HG03159 (cell line): ENCODE measurements around the gene CYP2D6.

Source experiments
- ATAC-seq: cut with Tn5 transposase; IDR thresholded peaks from one replicate; pipeline ENCODE4 v1.9.1; 2021; ENCODE audit warnings: mild to moderate bottlenecking, moderate library complexity; ENCODE audit not compliant: unreplicated experiment

Gene CYP2D6

GRCh38 chr22:42090596-42091454 is 39.8 kb downstream of the CYP2D6 start, which contains the start of gene NDUFA6:
Gene NDUFA6, minus strand, starts transcription at chr22:42090772. Its CDS starts 28 bp downstream, at chr22:42090744.
- ATAC-seq = peak; percentile 89

- ATAC-seq = no peak
Observed at GRCh38 chr22:42086051-42086450, 44.6 kb downstream of the CYP2D6 start.

GRCh38 chr22:42084874-42085273 is 45.7 kb downstream of the CYP2D6 start:
- ATAC-seq = no peak

- ATAC-seq = no peak
Observed at GRCh38 chr22:42083119-42083518, 47.5 kb downstream of the CYP2D6 start.

- ATAC-seq = no peak
Observed at GRCh38 chr22:42080287-42080686, 50.3 kb downstream of the CYP2D6 start.

- peak; percentile 78 for ATAC-seq
Observed at GRCh38 chr22:42079319-42080251, 51.0 kb downstream of the CYP2D6 start, which contains the start of gene SMDT1. Gene SMDT1, plus strand, starts transcription at chr22:42079700. Its CDS starts 69 bp downstream, at chr22:42079769.

- ATAC-seq = no peak
Observed at GRCh38 chr22:42078469-42079318, 51.9 kb downstream of the CYP2D6 start.

GRCh38 chr22:42077486-42078125 is 53.0 kb downstream of the CYP2D6 start:
- ATAC-seq = no peak

- no peak for ATAC-seq
Observed at GRCh38 chr22:42076764-42077485, 53.7 kb downstream of the CYP2D6 start.
